HEK293 (cell line): ENCODE measurements around the gene EXOSC9.

Source experiments
- CTCF ChIP-seq: fragments of 450-650 bp; formaldehyde crosslinking; IDR thresholded peaks from 2 replicates; pipeline ENCODE4 v1.5.1; 2016; ENCODE audit warnings: missing biosample characterization, missing genetic modification characterization
- TCF7L2 ChIP-seq: IDR thresholded peaks from 2 replicates; pipeline ENCODE4 v1.6.1; 2011; ENCODE audit warnings: low read depth, mild to moderate bottlenecking, inconsistent platforms, low read length, moderate library complexity, borderline replicate concordance
- ZNF121 ChIP-seq: fragments of 450-650 bp; formaldehyde crosslinking; IDR thresholded peaks from 2 replicates; pipeline ENCODE4 v1.5.1; 2016; ENCODE audit warnings: missing biosample characterization, missing genetic modification characterization
- ZNF518A ChIP-seq: fragments of 450-650 bp; formaldehyde crosslinking; conservative IDR thresholded peaks from 2 replicates; pipeline ENCODE4 v1.5.1; 2016; ENCODE audit warnings: low read depth, missing biosample characterization, missing genetic modification characterization
- ZNF571 ChIP-seq: fragments of 450-650 bp; formaldehyde crosslinking; IDR thresholded peaks from 2 replicates; pipeline ENCODE4 v1.5.0; 2017; ENCODE audit warnings: missing biosample characterization, missing genetic modification characterization
- ZNF843 ChIP-seq: fragments of 450-650 bp; formaldehyde crosslinking; IDR thresholded peaks from 2 replicates; pipeline ENCODE4 v1.5.1; 2016; ENCODE audit warnings: missing biosample characterization, missing genetic modification characterization

DNA sequence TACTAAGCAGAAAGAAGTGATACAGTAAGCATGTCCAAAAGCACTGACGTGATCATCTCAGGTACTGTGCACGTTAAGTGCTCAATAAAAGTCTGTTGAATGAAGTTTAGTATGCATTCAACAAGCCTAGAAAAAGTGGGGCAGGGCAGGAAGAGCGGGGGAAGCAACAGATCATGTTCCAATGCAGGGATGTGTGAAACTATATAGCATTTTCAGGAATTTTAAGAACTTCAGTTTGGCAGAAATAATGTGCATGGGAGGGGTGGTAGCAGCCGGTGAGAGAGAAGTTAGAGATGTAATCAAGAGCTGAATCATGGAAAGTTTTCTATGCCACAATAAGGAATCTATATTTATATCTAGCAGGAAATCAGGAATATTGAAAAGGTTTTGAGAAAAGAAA, 41.7 kb downstream of the EXOSC9 start:
- TF ChIP-seq TCF7L2, result no peak
- no peak for TF ChIP-seq CTCF (tag by site-specific recombination)
- no peak for TF ChIP-seq ZNF571 (tag by site-specific recombination)
- no peak for TF ChIP-seq ZNF518A (tag by site-specific recombination)
- TF ChIP-seq ZNF121 (tag by site-specific recombination), result no peak
- no peak for TF ChIP-seq ZNF843 (tag by site-specific recombination)
